ENCODE data around the gene DUSP2. TPM values are rescaled to one million over a fixed set of nuclear protein-coding genes. Genes with fewer than 3 reads are reported as not detected.

The DUSP2 gene
- total and polyA plus RNA-seq, 8 donors: 0.82 to 5.7 (median 1.7) TPM

GRCh38 chr2:96139181-96139758, 6.0 kb downstream of the DUSP2 start:
- H3K9me3 ChIP-seq: no peaks in the 10 kb centered on the region
- H3K36me3 ChIP-seq: no peaks in the 10 kb centered on the region
- DNase-seq: peak in 1 of 4 donors; percentile 16
- H3K27me3 ChIP-seq: peaks cover 0 to 16% of the 10 kb centered on the region in 2 donors
- intact Hi-C loops (cut with DNase I): no loop called here
- peaks cover 2 to 18% of the 10 kb centered on the region in 2 donors for H3K4me1 ChIP-seq
- ATAC-seq: no peak
- no peak overlapping the region for H3K27ac ChIP-seq
- no peak overlapping the region for H3K4me3 ChIP-seq
- no peak for TF ChIP-seq CTCF (IDR thresholded peaks at IDR 0.05)

- ATAC-seq (peak; percentile 83), DNase-seq (peak; percentile 42 to 84 (median 72))
- peaks cover 0 to 8% of the 10 kb centered on the region in 2 donors for H3K27me3 ChIP-seq
- H3K4me1 ChIP-seq: peaks cover 0 to 10% of the 10 kb centered on the region in 2 donors
- no peaks in the 10 kb centered on the region for H3K36me3 ChIP-seq
- intact Hi-C loops (cut with DNase I): no loop called here
- no peaks in the 10 kb centered on the region for H3K9me3 ChIP-seq
- H3K27ac ChIP-seq: no peak within 1 kb of the TSS
- peak; percentile 31 to 56 for TF ChIP-seq CTCF (IDR thresholded peaks at IDR 0.05)
- H3K4me3 ChIP-seq: no peak within 1 kb of the TSS
These were observed 6.8 kb downstream of the DUSP2 start, which contains the start of gene ASTL for GRCh38 chr2:96138179-96139145. TSS of gene ASTL (minus strand) at chr2:96138502. CDS start at chr2:96138436, 66 bp downstream.

- H3K4me1 ChIP-seq: peaks cover 0 to under 1% of the 10 kb centered on the region in 2 donors
- DNase-seq (peak in 1 of 4 donors; percentile 51), ATAC-seq (no peak)
- H3K36me3 ChIP-seq: no peaks in the 10 kb centered on the region
- H3K4me3 ChIP-seq: no peak overlapping the region
- H3K27ac ChIP-seq: no peak overlapping the region
- intact Hi-C loops (cut with DNase I): no loop called here
- peaks cover 0 to 6% of the 10 kb centered on the region in 2 donors for H3K27me3 ChIP-seq
- TF ChIP-seq CTCF (IDR thresholded peaks at IDR 0.05): no peak
- no peaks in the 10 kb centered on the region for H3K9me3 ChIP-seq
These were observed 7.7 kb downstream of the DUSP2 start for GRCh38 chr2:96137321-96138178.

- DNase-seq (peak in 1 of 4 donors; percentile 25), ATAC-seq (no peak)
- Histone ChIP-seq H3K27me3 (peaks cover 0 to 6% of the 10 kb centered on the region in 2 donors), H3K27ac (no peak overlapping the region), H3K4me1 (no peaks in the 10 kb centered on the region), H3K4me3 (no peak overlapping the region), H3K9me3 (no peaks in the 10 kb centered on the region), H3K36me3 (no peaks in the 10 kb centered on the region)
- intact Hi-C loops (cut with DNase I): no loop called here
- TF ChIP-seq CTCF (IDR thresholded peaks at IDR 0.05): no peak
These were observed 9.0 kb downstream of the DUSP2 start for GRCh38 chr2:96136129-96136720.

All from left lung (tissue), 10 donors.